Chondrocyte (in vitro differentiated cells): ENCODE data around the gene CD247. TPM values are rescaled to one million over a fixed set of nuclear protein-coding genes. Genes with fewer than 3 reads are reported as not detected.

ENCODE experiments used
- DNase-seq: peaks from one replicate; pipeline ENCODE4 v3.0.0; 2021; ENCODE audit warnings: mixed read lengths, low spot score
- H3K27ac Mint-ChIP-seq: one replicate; pipeline ENCODE4 v1.8.0; 2021; ENCODE audit warnings: mild to moderate bottlenecking, moderate library complexity, mixed read lengths; ENCODE audit not compliant: unreplicated experiment
- H3K27me3 Mint-ChIP-seq: 2 replicates; pipeline ENCODE4 v1.8.0; 2021; ENCODE audit warnings: low read depth, mixed read lengths
- H3K36me3 Mint-ChIP-seq: 2 replicates; pipeline ENCODE4 v1.8.0; 2021; ENCODE audit warnings: low read depth, mixed read lengths
- H3K4me1 Mint-ChIP-seq: 2 replicates; pipeline ENCODE4 v1.8.0; 2021; ENCODE audit warnings: low read depth, mild to moderate bottlenecking, mixed read lengths
- H3K4me3 Mint-ChIP-seq: one replicate; pipeline ENCODE4 v1.8.0; 2021; ENCODE audit warnings: mild to moderate bottlenecking, moderate library complexity, mixed read lengths; ENCODE audit not compliant: unreplicated experiment
- H3K9me3 Mint-ChIP-seq: 2 replicates; pipeline ENCODE4 v1.8.0; 2021; ENCODE audit warnings: low read depth, mixed read lengths
- CTCF ChIP-seq: fragments of 200-600 bp; sonication (generic); IDR thresholded peaks from 2 replicates; pipeline ENCODE4 v1.5.0; 2021; ENCODE audit warnings: antibody characterized with exemption, mild to moderate bottlenecking, moderate library complexity
- total RNA-seq: library from RNA; stranded (reverse); gene quantifications from 3 replicates; pipeline ENCODE4 v1.2.1, GENCODE V29; 2021

CD247 gene
- total RNA-seq, 1 donor from 2014 or later, result not detected

- H3K4me3 Mint-ChIP-seq, result no peak overlapping the region
- H3K36me3 Mint-ChIP-seq, result peaks cover 31% of the 10 kb centered on the region
- no peaks in the 10 kb centered on the region for H3K4me1 Mint-ChIP-seq
- DNase-seq, result no peak
- TF ChIP-seq CTCF, result no peak
- no peak overlapping the region for H3K27ac Mint-ChIP-seq
- H3K9me3 Mint-ChIP-seq, result no peaks in the 10 kb centered on the region
- H3K27me3 Mint-ChIP-seq, result no peaks in the 10 kb centered on the region
Observed at GRCh38 chr1:167416506-167416905, 101.8 kb downstream of the CD247 start.

- no peak overlapping the region for H3K27ac Mint-ChIP-seq
- TF ChIP-seq CTCF, result no peak
- H3K4me3 Mint-ChIP-seq, result no peak overlapping the region
- H3K27me3 Mint-ChIP-seq, result no peaks in the 10 kb centered on the region
- no peaks in the 10 kb centered on the region for H3K4me1 Mint-ChIP-seq
- no peaks in the 10 kb centered on the region for H3K9me3 Mint-ChIP-seq
- no peak for DNase-seq
- H3K36me3 Mint-ChIP-seq, result peaks cover 34% of the 10 kb centered on the region
Observed at GRCh38 chr1:167413328-167413727, 105.0 kb downstream of the CD247 start.

GRCh38 chr1:167412920-167413319, 105.4 kb downstream of the CD247 start:
- no peak for DNase-seq
- H3K27ac Mint-ChIP-seq, result no peak overlapping the region
- no peaks in the 10 kb centered on the region for H3K9me3 Mint-ChIP-seq
- peaks cover 34% of the 10 kb centered on the region for H3K36me3 Mint-ChIP-seq
- no peaks in the 10 kb centered on the region for H3K4me1 Mint-ChIP-seq
- H3K4me3 Mint-ChIP-seq, result no peak overlapping the region
- TF ChIP-seq CTCF, result no peak
- no peaks in the 10 kb centered on the region for H3K27me3 Mint-ChIP-seq

- no peak overlapping the region for H3K27ac Mint-ChIP-seq
- no peak for DNase-seq
- no peaks in the 10 kb centered on the region for H3K9me3 Mint-ChIP-seq
- no peak for TF ChIP-seq CTCF
- H3K4me1 Mint-ChIP-seq, result no peaks in the 10 kb centered on the region
- no peaks in the 10 kb centered on the region for H3K27me3 Mint-ChIP-seq
- peaks cover 32% of the 10 kb centered on the region for H3K36me3 Mint-ChIP-seq
- no peak overlapping the region for H3K4me3 Mint-ChIP-seq
Observed at GRCh38 chr1:167412072-167412471, 106.3 kb downstream of the CD247 start.

- H3K9me3 Mint-ChIP-seq, result no peaks in the 10 kb centered on the region
- H3K4me1 Mint-ChIP-seq, result no peaks in the 10 kb centered on the region
- H3K4me3 Mint-ChIP-seq, result no peak overlapping the region
- peaks cover 31% of the 10 kb centered on the region for H3K36me3 Mint-ChIP-seq
- no peak overlapping the region for H3K27ac Mint-ChIP-seq
- no peak for DNase-seq
- peak; percentile 45 for TF ChIP-seq CTCF
- H3K27me3 Mint-ChIP-seq, result no peaks in the 10 kb centered on the region
Observed at GRCh38 chr1:167409183-167409582, 109.1 kb downstream of the CD247 start.
